ENCODE measurements around the gene CD7.
"Not testable (repeated sequence)": the region's sequence is repeated elsewhere in the genome, so short reads cannot be mapped to it uniquely, and the experiment has no call there.

Gene CD7

GRCh38 chr17:82317394-82318168, at the start of gene CD7:
CD7 (minus strand) TSS chr17:82317608; CDS start chr17:82317495, 113 bp downstream.
- no peak for DNase-seq (ENCODE audit: low read depth)

- DNase-seq (ENCODE audit: low read depth), result no peak
Measured at GRCh38 chr17:82366749-82367148, 49.3 kb upstream of the CD7 start.

GRCh38 chr17:82365606-82366295, 48.3 kb upstream of the CD7 start:
- DNase-seq (ENCODE audit: low read depth), result no peak

GRCh38 chr17:82361885-82362633, 44.7 kb upstream of the CD7 start:
- no peak for DNase-seq (ENCODE audit: low read depth)

DNA sequence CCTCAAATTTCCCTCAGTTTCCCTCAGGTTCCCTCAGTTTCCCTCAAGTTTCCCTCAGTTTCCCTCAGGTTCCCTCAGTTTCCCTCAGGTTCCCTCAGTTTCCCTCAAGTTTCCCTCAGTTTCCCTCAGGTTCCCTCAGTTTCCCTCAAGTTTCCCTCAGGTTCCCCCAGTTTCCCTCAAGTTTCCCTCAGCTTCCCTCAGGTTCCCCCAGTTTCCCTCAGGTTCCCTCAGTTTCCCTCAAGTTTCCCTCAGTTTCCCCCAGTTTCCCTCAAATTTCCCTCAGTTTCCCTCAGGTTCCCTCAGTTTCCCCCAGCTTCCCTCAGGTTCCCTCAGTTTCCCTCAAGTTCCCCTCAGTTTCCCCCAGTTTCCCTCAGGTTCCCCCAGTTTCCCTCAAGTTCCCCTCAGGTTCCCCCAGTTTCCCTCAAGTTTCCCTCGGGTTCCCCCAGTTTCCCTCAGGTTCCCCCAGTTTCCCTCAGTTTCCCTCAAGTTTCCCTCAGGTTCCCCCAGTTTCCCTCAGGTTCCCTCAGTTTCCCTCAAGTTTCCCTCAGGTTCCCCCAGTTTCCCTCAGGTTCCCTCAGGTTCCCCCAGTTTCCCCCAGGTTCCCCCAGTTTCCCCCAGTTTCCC, 42.2 kb upstream of the CD7 start:
- DNase-seq (ENCODE audit: low read depth), result not testable (repeated sequence)

- DNase-seq (ENCODE audit: low read depth), result no peak
Measured at GRCh38 chr17:82358465-82359350, 41.3 kb upstream of the CD7 start, which contains the start of gene TEX19. TEX19 (plus strand) TSS chr17:82359247; CDS start chr17:82362151, 2,904 bp downstream.

- no peak for DNase-seq (ENCODE audit: low read depth)
Measured at GRCh38 chr17:82357394-82357793, 40.0 kb upstream of the CD7 start.

DNA sequence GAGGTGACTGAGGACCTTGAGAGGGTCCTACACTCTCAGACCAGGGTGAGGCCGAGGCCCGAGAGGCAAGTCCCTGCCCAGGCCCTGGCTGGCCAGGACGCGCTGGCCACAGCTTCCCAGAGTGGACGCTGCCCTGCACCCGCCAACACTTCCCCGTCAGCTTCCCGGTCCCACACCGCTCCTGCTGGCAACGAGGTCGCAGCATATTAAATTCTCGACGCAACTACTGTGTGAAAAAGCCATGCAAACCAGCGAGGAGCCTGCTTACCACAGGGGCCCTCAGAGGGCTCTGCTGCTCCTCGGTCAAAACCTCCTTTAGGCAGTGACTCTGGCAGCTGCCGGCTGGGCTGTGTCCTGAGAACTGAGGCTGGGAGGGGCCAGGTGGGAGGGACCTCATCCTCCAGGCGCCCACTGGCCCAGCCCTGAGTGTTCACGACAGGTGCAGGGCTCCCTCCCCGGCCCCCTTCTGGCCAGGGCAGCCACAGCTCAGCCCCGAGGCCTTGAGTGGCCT, 39.5 kb upstream of the CD7 start:
- DNase-seq (ENCODE audit: low read depth), result no peak

DNA sequence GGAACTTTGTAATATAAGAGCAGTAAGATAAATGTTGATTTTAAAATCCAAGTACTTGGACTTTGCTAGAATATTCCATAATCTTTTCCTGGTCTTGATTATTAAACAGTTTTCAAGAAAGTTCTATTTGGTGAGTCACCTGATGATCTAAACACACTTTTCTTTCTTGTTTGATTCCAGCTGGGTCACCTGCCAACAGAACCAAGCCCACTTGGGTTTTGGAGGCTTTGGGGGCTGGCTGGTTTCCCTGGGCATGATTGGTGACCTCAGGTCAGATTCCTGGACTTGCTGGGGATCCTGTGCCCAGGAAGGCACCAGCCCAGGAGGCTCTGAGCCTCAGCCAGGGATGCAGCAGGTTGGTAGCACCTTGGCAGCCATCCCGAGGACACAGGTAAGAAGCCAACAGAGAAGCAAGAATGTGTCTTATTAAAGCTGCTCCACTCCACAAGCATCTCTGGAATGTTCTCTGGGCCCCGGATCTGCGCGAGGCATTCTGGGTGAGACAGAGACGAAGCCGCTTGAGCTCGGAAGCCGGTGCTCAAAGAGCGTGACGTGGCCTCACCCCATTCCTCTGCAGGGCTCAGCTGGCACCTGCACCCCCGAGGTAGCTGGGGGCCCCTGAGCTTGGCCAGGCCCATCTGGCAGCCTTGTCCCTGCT, 38.5 kb upstream of the CD7 start:
- DNase-seq (ENCODE audit: low read depth), result no peak

DNA sequence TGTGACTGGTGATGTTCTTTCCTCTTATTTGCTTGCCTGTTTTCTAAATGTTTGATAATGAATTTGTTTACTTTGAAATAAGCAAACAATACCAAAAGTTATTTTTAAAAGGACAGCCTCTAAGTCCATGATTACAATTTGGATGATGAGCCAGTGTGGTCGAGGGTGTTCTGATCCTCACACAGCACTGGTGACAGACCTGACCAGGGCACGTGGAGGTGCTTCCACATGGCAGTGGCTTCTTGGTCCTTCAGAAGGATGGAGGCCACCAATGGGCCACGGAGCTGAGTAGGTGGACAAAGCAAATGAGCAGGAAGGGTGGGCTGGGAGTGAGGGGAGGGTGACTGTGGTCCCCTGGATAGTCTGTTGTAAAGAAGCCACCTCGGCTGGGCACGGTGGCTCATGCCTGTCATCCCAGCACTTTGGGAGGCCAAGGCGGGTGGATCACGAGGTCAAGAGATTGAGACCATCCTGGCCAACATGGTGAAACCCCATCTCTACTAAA, 37.4 kb upstream of the CD7 start:
- no peak for DNase-seq (ENCODE audit: low read depth)

GRCh38 chr17:82353484-82353883, 36.1 kb upstream of the CD7 start:
- DNase-seq (ENCODE audit: low read depth), result no peak

- DNase-seq (ENCODE audit: low read depth), result peak; percentile 59
Measured at GRCh38 chr17:82351713-82352488, 34.5 kb upstream of the CD7 start.

- DNase-seq (ENCODE audit: low read depth), result no peak
Measured at GRCh38 chr17:82351254-82351712, 33.9 kb upstream of the CD7 start.

DNA sequence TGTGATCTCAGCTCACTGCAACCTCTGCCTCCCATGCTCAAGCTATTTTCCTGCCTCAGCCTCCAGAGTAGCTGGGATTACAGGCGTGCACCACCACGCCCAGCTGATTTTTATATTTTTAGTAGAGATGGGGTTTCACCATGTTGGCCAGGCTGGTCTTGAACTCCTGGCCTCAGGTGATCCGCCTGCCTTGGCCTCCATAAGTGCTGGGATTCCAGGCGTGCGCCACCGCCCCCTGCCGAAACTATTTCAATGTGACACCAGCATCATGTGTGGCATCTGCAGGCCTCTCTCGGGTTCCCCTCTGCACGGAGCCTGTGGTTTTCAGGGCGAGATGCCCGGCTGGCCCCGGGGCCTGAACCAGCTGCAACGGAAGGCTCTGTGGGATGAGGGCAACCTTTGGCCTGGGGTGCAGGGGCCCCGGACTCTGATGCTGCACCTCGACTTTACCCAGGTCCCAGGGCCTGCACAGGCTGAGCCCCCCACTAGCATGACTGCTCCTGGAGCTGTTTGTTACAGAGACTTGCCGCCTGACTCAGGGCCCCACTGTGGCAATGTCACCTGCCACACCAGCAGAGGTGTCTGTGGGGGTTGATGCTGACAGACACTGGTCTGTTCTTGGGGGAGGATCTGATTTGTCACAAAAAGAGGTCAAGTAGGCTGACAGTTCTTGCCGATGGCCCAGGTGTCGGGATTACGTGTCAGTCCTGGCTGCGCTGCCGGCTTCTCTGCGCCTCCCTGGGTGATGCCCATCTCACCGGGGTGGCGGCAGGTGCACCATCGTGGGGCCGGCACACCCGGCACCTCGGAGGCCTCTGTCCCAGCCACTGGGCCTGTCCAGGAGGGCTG, 33.0 kb upstream of the CD7 start:
- no peak for DNase-seq (ENCODE audit: low read depth)

DNA sequence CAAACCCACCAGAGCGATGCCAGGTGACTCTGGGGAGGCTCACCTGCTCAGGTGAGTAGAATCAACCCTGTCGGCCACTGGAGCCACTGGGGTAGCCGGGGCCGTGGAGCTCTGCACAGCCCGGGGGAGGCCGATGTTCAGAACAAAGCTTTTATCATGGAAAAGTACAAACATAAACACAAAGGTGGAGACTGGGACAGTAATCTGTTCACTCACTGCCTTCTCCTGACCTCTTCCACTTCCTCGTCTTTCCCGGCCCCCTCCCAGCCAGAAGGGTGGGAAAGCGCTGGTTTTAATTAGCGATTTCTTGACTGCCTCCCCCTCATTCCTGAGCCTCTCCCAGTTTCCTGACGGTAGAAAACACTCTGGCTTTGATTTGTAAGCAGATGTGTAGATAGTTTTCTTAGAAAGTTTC, 31.9 kb upstream of the CD7 start:
- peak; percentile 58 for DNase-seq (ENCODE audit: low read depth)

DNA sequence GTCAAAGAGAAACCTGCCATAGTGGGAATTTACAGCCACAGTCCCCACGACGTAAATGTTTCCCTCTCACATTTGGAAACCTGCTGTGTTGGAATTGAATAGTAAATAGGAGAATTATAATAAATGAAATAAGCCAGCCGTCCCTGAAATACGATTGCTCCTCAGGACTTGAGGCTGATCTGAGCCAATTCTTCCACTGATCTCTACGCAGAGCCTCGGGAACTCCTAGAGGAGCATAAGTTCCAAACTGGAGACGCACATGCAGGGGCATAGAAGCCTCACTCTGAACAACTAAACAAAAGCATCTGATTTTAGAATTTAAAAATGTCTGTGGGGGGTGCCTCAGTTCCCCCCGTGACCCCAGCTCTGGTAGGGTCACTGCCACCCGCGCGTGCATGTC, 31.5 kb upstream of the CD7 start:
- no peak for DNase-seq (ENCODE audit: low read depth)

DNA sequence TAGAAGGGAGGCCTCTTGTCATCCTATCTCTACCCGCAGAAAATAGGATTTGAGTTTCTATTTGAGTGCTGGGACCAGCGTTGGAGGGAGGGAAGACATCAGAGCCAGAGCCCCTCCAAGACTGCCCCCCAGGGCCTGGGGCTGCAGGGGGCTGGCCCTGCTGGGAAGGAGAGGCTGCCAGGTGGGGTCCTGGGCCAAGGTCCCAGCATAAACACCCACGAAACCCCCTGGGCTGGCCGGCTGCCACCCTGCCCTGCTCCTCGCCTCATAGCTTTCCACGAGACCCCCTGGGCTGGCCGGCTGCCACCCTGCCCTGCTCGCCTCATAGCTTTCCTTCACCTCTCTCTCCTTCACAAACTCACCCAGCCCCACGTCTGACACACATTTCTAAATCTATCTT, 31.0 kb upstream of the CD7 start:
- DNase-seq (ENCODE audit: low read depth), result no peak

DNA sequence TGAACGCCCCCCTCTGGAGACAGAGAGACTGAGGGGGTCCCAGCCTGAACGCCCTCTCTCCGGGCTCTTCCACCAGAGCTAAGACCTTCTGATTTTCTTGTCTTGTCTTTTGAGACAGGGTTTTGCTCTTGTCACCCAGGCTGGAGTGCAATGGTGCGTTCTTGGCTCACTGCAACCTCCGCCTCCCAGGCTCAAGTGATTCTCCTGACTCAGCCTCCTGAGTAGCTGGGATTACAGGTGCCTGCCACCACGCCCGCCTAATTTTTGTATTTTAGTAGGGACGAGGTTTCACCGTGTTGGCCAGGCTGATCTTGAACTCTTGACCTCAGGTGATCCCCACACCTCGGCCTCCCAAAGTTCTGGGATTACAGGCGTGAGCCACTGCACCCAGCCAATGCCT, 30.6 kb upstream of the CD7 start:
- not testable (repeated sequence) for DNase-seq (ENCODE audit: low read depth)

Data from GM04504 (cell line).